ENCODE measurements around the gene RHOBTB1. TPM values are rescaled to one million over a fixed set of nuclear protein-coding genes. Genes with fewer than 3 reads are reported as not detected.
A peak's percentile ranks its signal among the peaks of the same experiment; 100 is the strongest.

The RHOBTB1 gene
- total and polyA plus RNA-seq, 9 of the 15 experiments (the other 6 are each of a cell fraction or from before 2014, with no cell fraction given) = 1.7 to 11.7 (median 9.3) TPM

DNA sequence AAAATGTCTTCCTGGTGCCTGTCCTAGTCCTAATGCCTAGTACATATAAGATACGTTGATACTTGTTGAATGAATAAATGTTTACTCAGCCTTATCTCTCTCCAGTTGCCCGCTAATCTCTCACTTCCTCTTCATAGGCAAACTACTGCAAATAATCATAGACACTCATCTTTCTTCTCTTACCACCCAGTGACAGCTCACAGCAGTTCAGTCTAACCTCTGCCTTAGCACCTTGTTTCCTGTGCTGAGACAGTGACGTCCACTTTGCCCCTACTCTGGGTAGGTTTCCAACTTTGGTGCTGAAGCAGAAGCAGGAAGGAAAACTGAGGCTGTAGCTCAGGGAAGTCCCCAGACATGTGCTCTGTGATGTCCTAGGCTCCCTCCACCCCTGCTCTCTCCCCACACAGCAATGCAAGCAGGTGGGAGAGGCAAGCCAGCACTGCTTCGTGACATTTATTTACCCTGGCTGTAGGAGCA is 45.5 kb upstream of the RHOBTB1 start (continued):
- TF ChIP-seq, protein P1, sequence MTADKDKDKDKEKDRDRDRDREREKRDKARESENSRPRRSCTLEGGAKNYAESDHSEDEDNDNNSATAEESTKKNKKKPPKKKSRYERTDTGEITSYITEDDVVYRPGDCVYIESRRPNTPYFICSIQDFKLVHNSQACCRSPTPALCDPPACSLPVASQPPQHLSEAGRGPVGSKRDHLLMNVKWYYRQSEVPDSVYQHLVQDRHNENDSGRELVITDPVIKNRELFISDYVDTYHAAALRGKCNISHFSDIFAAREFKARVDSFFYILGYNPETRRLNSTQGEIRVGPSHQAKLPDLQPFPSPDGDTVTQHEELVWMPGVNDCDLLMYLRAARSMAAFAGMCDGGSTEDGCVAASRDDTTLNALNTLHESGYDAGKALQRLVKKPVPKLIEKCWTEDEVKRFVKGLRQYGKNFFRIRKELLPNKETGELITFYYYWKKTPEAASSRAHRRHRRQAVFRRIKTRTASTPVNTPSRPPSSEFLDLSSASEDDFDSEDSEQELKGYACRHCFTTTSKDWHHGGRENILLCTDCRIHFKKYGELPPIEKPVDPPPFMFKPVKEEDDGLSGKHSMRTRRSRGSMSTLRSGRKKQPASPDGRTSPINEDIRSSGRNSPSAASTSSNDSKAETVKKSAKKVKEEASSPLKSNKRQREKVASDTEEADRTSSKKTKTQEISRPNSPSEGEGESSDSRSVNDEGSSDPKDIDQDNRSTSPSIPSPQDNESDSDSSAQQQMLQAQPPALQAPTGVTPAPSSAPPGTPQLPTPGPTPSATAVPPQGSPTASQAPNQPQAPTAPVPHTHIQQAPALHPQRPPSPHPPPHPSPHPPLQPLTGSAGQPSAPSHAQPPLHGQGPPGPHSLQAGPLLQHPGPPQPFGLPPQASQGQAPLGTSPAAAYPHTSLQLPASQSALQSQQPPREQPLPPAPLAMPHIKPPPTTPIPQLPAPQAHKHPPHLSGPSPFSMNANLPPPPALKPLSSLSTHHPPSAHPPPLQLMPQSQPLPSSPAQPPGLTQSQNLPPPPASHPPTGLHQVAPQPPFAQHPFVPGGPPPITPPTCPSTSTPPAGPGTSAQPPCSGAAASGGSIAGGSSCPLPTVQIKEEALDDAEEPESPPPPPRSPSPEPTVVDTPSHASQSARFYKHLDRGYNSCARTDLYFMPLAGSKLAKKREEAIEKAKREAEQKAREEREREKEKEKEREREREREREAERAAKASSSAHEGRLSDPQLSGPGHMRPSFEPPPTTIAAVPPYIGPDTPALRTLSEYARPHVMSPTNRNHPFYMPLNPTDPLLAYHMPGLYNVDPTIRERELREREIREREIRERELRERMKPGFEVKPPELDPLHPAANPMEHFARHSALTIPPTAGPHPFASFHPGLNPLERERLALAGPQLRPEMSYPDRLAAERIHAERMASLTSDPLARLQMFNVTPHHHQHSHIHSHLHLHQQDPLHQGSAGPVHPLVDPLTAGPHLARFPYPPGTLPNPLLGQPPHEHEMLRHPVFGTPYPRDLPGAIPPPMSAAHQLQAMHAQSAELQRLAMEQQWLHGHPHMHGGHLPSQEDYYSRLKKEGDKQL (CRISPR knock-in tag; IDR thresholded peaks at IDR 0.05; ENCODE audit: borderline replicate concordance) = no peak
- no peak for TF ChIP-seq RNF2 (IDR thresholded peaks at IDR 0.05)
- no peak for TF ChIP-seq ZC3H11A (IDR thresholded peaks at IDR 0.05; ENCODE audit: low read depth, low read length)
- no peak for TF ChIP-seq ZNF551 (CRISPR knock-in tag; IDR thresholded peaks at IDR 0.05)
- peak; percentile 80; the same call in 1 of the 2 replicates for TF ChIP-seq SPI1 (IDR thresholded peaks at IDR 0.05; ENCODE audit: borderline replicate concordance, low read depth, low read length)
- peak; percentile 68 for TF ChIP-seq FOXM1 (IDR thresholded peaks at IDR 0.05; ENCODE audit: low read depth)
- TF ChIP-seq FOXM1 (CRISPR knock-in tag; IDR thresholded peaks at IDR 0.05; ENCODE audit: low read depth) = no peak
- peak; percentile 46; the same call in 1 of the 2 replicates for TF ChIP-seq MYBL2 (IDR thresholded peaks at IDR 0.05; ENCODE audit: low read depth)
- no peak for TF ChIP-seq MYBL2 (CRISPR knock-in tag; IDR thresholded peaks at IDR 0.05; ENCODE audit: borderline replicate concordance)
- 0 out of 2 replicates have a peak, but pooled peaks have one; percentile 39 for TF ChIP-seq JUND (IDR thresholded peaks at IDR 0.05; ENCODE audit: borderline replicate concordance, low read depth, low read length)
- TF ChIP-seq JUND (tag; IDR thresholded peaks at IDR 0.05; ENCODE audit: borderline replicate concordance, low read depth, low read length) = peak; percentile 36; the same call in 1 of the 3 replicates
- TF ChIP-seq, protein P2, sequence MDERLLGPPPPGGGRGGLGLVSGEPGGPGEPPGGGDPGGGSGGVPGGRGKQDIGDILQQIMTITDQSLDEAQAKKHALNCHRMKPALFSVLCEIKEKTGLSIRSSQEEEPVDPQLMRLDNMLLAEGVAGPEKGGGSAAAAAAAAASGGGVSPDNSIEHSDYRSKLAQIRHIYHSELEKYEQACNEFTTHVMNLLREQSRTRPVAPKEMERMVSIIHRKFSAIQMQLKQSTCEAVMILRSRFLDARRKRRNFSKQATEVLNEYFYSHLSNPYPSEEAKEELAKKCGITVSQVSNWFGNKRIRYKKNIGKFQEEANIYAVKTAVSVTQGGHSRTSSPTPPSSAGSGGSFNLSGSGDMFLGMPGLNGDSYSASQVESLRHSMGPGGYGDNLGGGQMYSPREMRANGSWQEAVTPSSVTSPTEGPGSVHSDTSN (CRISPR knock-in tag; IDR thresholded peaks at IDR 0.05; ENCODE audit: low read depth) = no peak
- TF ChIP-seq, protein P2 (tag; conservative IDR thresholded peaks at IDR 0.05; ENCODE audit: low read depth) = peak; percentile 75
- TF ChIP-seq, protein P3, sequence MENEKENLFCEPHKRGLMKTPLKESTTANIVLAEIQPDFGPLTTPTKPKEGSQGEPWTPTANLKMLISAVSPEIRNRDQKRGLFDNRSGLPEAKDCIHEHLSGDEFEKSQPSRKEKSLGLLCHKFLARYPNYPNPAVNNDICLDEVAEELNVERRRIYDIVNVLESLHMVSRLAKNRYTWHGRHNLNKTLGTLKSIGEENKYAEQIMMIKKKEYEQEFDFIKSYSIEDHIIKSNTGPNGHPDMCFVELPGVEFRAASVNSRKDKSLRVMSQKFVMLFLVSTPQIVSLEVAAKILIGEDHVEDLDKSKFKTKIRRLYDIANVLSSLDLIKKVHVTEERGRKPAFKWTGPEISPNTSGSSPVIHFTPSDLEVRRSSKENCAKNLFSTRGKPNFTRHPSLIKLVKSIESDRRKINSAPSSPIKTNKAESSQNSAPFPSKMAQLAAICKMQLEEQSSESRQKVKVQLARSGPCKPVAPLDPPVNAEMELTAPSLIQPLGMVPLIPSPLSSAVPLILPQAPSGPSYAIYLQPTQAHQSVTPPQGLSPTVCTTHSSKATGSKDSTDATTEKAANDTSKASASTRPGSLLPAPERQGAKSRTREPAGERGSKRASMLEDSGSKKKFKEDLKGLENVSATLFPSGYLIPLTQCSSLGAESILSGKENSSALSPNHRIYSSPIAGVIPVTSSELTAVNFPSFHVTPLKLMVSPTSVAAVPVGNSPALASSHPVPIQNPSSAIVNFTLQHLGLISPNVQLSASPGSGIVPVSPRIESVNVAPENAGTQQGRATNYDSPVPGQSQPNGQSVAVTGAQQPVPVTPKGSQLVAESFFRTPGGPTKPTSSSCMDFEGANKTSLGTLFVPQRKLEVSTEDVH (IDR thresholded peaks at IDR 0.05; ENCODE audit: low read depth, partially characterized antibody) = no peak
- peak; percentile 81; the same call in 1 of the 2 replicates for TF ChIP-seq MTA1 (IDR thresholded peaks at IDR 0.05; ENCODE audit: borderline replicate concordance)
- TF ChIP-seq, protein P4, sequence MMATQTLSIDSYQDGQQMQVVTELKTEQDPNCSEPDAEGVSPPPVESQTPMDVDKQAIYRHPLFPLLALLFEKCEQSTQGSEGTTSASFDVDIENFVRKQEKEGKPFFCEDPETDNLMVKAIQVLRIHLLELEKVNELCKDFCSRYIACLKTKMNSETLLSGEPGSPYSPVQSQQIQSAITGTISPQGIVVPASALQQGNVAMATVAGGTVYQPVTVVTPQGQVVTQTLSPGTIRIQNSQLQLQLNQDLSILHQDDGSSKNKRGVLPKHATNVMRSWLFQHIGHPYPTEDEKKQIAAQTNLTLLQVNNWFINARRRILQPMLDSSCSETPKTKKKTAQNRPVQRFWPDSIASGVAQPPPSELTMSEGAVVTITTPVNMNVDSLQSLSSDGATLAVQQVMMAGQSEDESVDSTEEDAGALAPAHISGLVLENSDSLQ (IDR thresholded peaks at IDR 0.05) = peak; percentile 72
- TF ChIP-seq ATF1 (CRISPR knock-in tag; IDR thresholded peaks at IDR 0.05) = no peak
- peak; percentile 37; the same call in 1 of the 2 replicates for TF ChIP-seq ATF1 (tag; IDR thresholded peaks at IDR 0.05)

Measured in K562 (cell line).